Transverse colon (tissue), 3 donors: ENCODE measurements around the gene CFAP69.

Experiments used
- CTCF ChIP-seq, 5 experiments: fragments of 200-600 bp in 3 of 5; fragments of 450-650 bp in 2 of 5; sonication (generic) in 3 of 5; IDR thresholded peaks; 1 replicate in 2 of 5; 2 replicates in 3 of 5; pipeline ENCODE4 v1.5.1; 2016 to 2017; ENCODE audit warnings: antibody characterized with exemption in 5 of 5, inconsistent platforms in 3 of 5, mild to moderate bottlenecking in 2 of 5, moderate library complexity in 1 of 5
- POLR2A ChIP-seq: fragments of 450-650 bp; IDR thresholded peaks from one replicate; pipeline ENCODE4 v1.6.1; 2016; ENCODE audit warnings: antibody characterized with exemption, mild to moderate bottlenecking, moderate library complexity

- no peak for TF ChIP-seq CTCF (IDR thresholded peaks at IDR 0.05)
- TF ChIP-seq POLR2A = no peak
These were observed 11.4 kb upstream of the CFAP69 start for GRCh38 chr7:90233569-90233968.
